Naive thymus-derived CD4-positive, alpha-beta T cell (primary cell): Measurements from ENCODE around the gene RPS6KL1. TPM values are rescaled to one million over a fixed set of nuclear protein-coding genes. Genes with fewer than 3 reads are reported as not detected.

ENCODE experiments used
- ATAC-seq: fragments of 150-1000 bp; cut with Tn5 transposase; 2 replicates; pipeline ENCODE4 v1.10.0; 2021; ENCODE audit warnings: mild to moderate bottlenecking, moderate library complexity
- CTCF ChIA-PET: fragments of 350-600 bp; sonication (Branson Sonifier 250); formaldehyde crosslinking; loops from one replicate; lab custom pipeline; 2021; ENCODE audit warnings: antibody characterized with exemption; lab: Charles Lee
- POLR2A ChIA-PET: fragments of 350-600 bp; sonication (Branson Sonifier 250); formaldehyde crosslinking; loops from one replicate; lab custom pipeline; 2021; ENCODE audit warnings: antibody characterized with exemption, inconsistent platforms; lab: Charles Lee
- DNase-seq, 9 donors: peaks; one replicate each; pipeline versions ENCODE4 v3.0.0 to v3.0.0-alpha.2; 2020 to 2022; ENCODE audit warnings: mixed read lengths in 1 of 9
- H3K27ac ChIP-seq: one replicate; pipeline ENCODE4 v1.7.0; 2013; ENCODE audit warnings: mild to moderate bottlenecking, low read depth, low read length, moderate library complexity
- H3K27me3 ChIP-seq, 2 donors: one replicate each; pipeline ENCODE4 v1.7.0; 2013; ENCODE audit warnings: low read length in 2 of 2, mild to moderate bottlenecking in 2 of 2, moderate library complexity in 2 of 2; ENCODE audit not compliant: control insufficient read depth in 2 of 2, insufficient read depth in 2 of 2
- H3K36me3 ChIP-seq, 3 experiments: 1 replicate in 2 of 3; 2 replicates in 1 of 3; pipeline ENCODE4 v1.7.0; 2013; ENCODE audit warnings: low read length in 3 of 3, mild to moderate bottlenecking in 3 of 3, moderate library complexity in 1 of 3; ENCODE audit not compliant: insufficient read depth in 3 of 3, control insufficient read depth in 2 of 3
- H3K4me1 ChIP-seq, 2 donors: one replicate each; pipeline ENCODE4 v1.7.0; 2013; ENCODE audit warnings: low read length in 2 of 2, mild to moderate bottlenecking in 2 of 2, moderate library complexity in 1 of 2; ENCODE audit not compliant: control insufficient read depth in 2 of 2, insufficient read depth in 2 of 2
- H3K4me3 ChIP-seq: 2 replicates; pipeline ENCODE4 v1.7.0; 2013; ENCODE audit warnings: mild to moderate bottlenecking, low read length
- H3K9me3 ChIP-seq, 3 experiments: 1 replicate in 2 of 3; 2 replicates in 1 of 3; pipeline ENCODE4 v1.7.0; 2013; ENCODE audit warnings: low read length in 3 of 3; ENCODE audit not compliant: control insufficient read depth in 2 of 3
- H3K27ac Mint-ChIP-seq, 9 donors: one replicate each; pipeline ENCODE4 v1.8.0; 2020 to 2022; ENCODE audit warnings: mixed read lengths in 9 of 9, mild to moderate bottlenecking in 8 of 9, moderate library complexity in 5 of 9, inconsistent platforms in 2 of 9
- H3K27me3 Mint-ChIP-seq, 5 donors: one replicate each; pipeline ENCODE4 v1.8.0; 2021 to 2022; ENCODE audit warnings: mixed read lengths in 5 of 5, mild to moderate bottlenecking in 1 of 5
- H3K36me3 Mint-ChIP-seq, 5 donors: one replicate each; pipeline ENCODE4 v1.8.0; 2020 to 2022; ENCODE audit warnings: mixed read lengths in 5 of 5, mild to moderate bottlenecking in 3 of 5, inconsistent platforms in 1 of 5
- H3K4me1 Mint-ChIP-seq, 7 donors: one replicate each; pipeline ENCODE4 v1.8.0; 2020 to 2022; ENCODE audit warnings: mixed read lengths in 7 of 7, mild to moderate bottlenecking in 3 of 7, inconsistent platforms in 1 of 7
- H3K4me3 Mint-ChIP-seq, 10 donors: one replicate each; pipeline ENCODE4 v1.8.0; 2020 to 2022; ENCODE audit warnings: mild to moderate bottlenecking in 10 of 10, mixed read lengths in 10 of 10, moderate library complexity in 6 of 10, inconsistent platforms in 2 of 10
- H3K9me3 Mint-ChIP-seq, 11 donors: one replicate each; pipeline ENCODE4 v1.8.0; 2020 to 2022; ENCODE audit warnings: mixed read lengths in 11 of 11, mild to moderate bottlenecking in 4 of 11, inconsistent platforms in 1 of 11, moderate library complexity in 1 of 11
- intact Hi-C, 2 donors: fragments of 100-400 bp; cut with micrococcal nuclease; formaldehyde crosslinking; loops; one replicate each; pipeline ENCODE4 v1.15.1; 2023
- polyA plus RNA-seq, 2 donors: library from polyadenylated mRNA; unstranded; fragments of 300-500 nt; fragmentation: Illumina TruSeq; gene quantifications; one replicate each; pipeline ENCODE4 v1.2.3, GENCODE V29; 2021
- total RNA-seq, 6 experiments: library from RNA in 5 of 6; stranded (reverse) in 5 of 6; gene quantifications; 1 replicate in 5 of 6; 2 replicates in 1 of 6; pipeline ENCODE4 v1.2.3 and lab custom pipeline; 2021 to 2026

The RPS6KL1 gene
- total and polyA plus RNA-seq, 7 experiments from 2014 or later, result 2.0 to 12.8 (median 5.7) TPM

GRCh38 chr14:74882103-74882920 lies 40.7 kb downstream of the RPS6KL1 start:
- Mint-ChIP-seq H3K36me3 (peaks cover 0 to 14% (median 6%) of the 10 kb centered on the region in 5 donors), H3K27me3 (no peaks in the 10 kb centered on the region), H3K4me3 (peak overlapping the region; percentile 94 to 100 (median 98)), H3K4me1 (peaks cover 48 to 82% (median 71%) of the 10 kb centered on the region in 7 donors), H3K9me3 (no peaks in the 10 kb centered on the region), H3K27ac (peak overlapping the region; percentile 96 to 100 (median 99))
- DNase-seq, result peak in 7 of 9 donors; percentile 64 to 82 (median 73)
- Histone ChIP-seq H3K9me3 (no peaks in the 10 kb centered on the region), H3K27me3 (no peaks in the 10 kb centered on the region), H3K36me3 (peaks cover 0 to 9% (median 0%) of the 10 kb centered on the region in 3 experiments), H3K4me3 (peak overlapping the region; percentile 77), H3K4me1 (peaks cover 30 to 34% of the 10 kb centered on the region in 2 donors), H3K27ac (peak overlapping the region; percentile 91)
- POLR2A ChIA-PET, result interaction anchor here (0.8 to 6.8 kb wide), 16 partner anchors 10 to 264 kb away, joined by 3 to 52 read pairs (median 4); partner anchors contain the start of gene RPS6KL1
- CTCF ChIA-PET, result interaction anchor here (0.7 to 9.0 kb wide), 5 partner anchors 14 to 216 kb away, joined by 3 to 50 read pairs (median 6); no protein-coding TSS in a partner anchor
- ATAC-seq, result peak; percentile 72
- intact Hi-C loops, result loop anchor here (1.0 to 5.0 kb wide), 5 partner anchors 21 to 295 kb away; partner anchors contain the start of genes AREL1 (in 1 of the 2), EIF2B2 (in 1 of the 2), FCF1 (in 1 of the 2) and TMED10 (in 1 of the 2)

- no peaks in the 10 kb centered on the region for H3K27me3 ChIP-seq
- Mint-ChIP-seq H3K36me3 (peaks cover 0 to 13% (median 6%) of the 10 kb centered on the region in 5 donors), H3K4me3 (peak within 1 kb of the TSS; percentile 94 to 100 (median 98)), H3K27ac (peak within 1 kb of the TSS; percentile 96 to 100 (median 99)), H3K27me3 (no peaks in the 10 kb centered on the region), H3K9me3 (no peaks in the 10 kb centered on the region), H3K4me1 (peaks cover 49 to 82% (median 72%) of the 10 kb centered on the region in 7 donors)
- H3K27ac ChIP-seq, result peak within 1 kb of the TSS; percentile 91
- peaks cover 31 to 35% of the 10 kb centered on the region in 2 donors for H3K4me1 ChIP-seq
- H3K4me3 ChIP-seq, result peak within 1 kb of the TSS; percentile 77
- CTCF ChIA-PET, result interaction anchor here (1.8 to 9.0 kb wide), 4 partner anchors 14 to 25 kb away, joined by 6 to 68 read pairs (median 36); no protein-coding TSS in a partner anchor
- peak; percentile 74 to 94 (median 81) for DNase-seq
- peak; percentile 91 for ATAC-seq
- POLR2A ChIA-PET, result interaction anchor here (0.6 to 6.8 kb wide), 12 partner anchors 10 to 263 kb away, joined by 3 to 52 read pairs (median 4); partner anchors contain the start of gene RPS6KL1
- peaks cover 0 to 9% (median 0%) of the 10 kb centered on the region in 3 experiments for H3K36me3 ChIP-seq
- H3K9me3 ChIP-seq, result no peaks in the 10 kb centered on the region
- intact Hi-C loops, result loop anchor here (1.0 to 5.0 kb wide), 10 partner anchors 15 to 368 kb away; partner anchors contain the start of genes EIF2B2 (in 2 of the 2), AREL1 (in 1 of the 2), FCF1 (in 1 of the 2) and RPS6KL1 (in 1 of the 2)
These were observed 41.5 kb downstream of the RPS6KL1 start, which contains the start of gene DLST for GRCh38 chr14:74881431-74882102. TSS of gene DLST (plus strand) at chr14:74881916. CDS start at chr14:74881954, 38 bp downstream.

- Mint-ChIP-seq H3K27ac (peak overlapping the region in 8 of 9 donors; percentile 55 to 99 (median 76)), H3K27me3 (no peaks in the 10 kb centered on the region), H3K36me3 (peaks cover 0 to 7% (median 4%) of the 10 kb centered on the region in 5 donors), H3K4me1 (peaks cover 45 to 77% (median 67%) of the 10 kb centered on the region in 7 donors), H3K4me3 (peak overlapping the region in 9 of 10 donors; percentile 15 to 97 (median 55)), H3K9me3 (no peaks in the 10 kb centered on the region)
- Histone ChIP-seq H3K4me3 (no peak overlapping the region), H3K4me1 (peaks cover 38 to 41% of the 10 kb centered on the region in 2 donors), H3K36me3 (peaks cover 0 to 9% (median 0%) of the 10 kb centered on the region in 3 experiments), H3K27me3 (no peaks in the 10 kb centered on the region), H3K27ac (peak overlapping the region; percentile 30), H3K9me3 (no peaks in the 10 kb centered on the region)
- ChIA-PET CTCF (interaction anchor here (0.7 to 9.0 kb wide), 5 partner anchors 10 to 246 kb away, joined by 5 to 68 read pairs (median 7); no protein-coding TSS in a partner anchor), POLR2A (interaction anchor here (1.1 to 6.8 kb wide), 5 partner anchors 8 to 17 kb away, joined by 3 to 52 read pairs (median 20); no protein-coding TSS in a partner anchor)
- intact Hi-C loops, result loop anchor here (2.0 to 5.0 kb wide), 4 partner anchors 13 to 298 kb away; partner anchors contain the start of genes AREL1 (in 1 of the 2), EIF2B2 (in 1 of the 2), FCF1 (in 1 of the 2) and TMED10 (in 1 of the 2)
- no peak for DNase-seq
- ATAC-seq, result no peak
These were observed 43.5 kb downstream of the RPS6KL1 start for GRCh38 chr14:74879427-74880182.

- no peaks in the 10 kb centered on the region for H3K36me3 ChIP-seq
- intact Hi-C loops, result no loop called here
- DNase-seq (peak in 1 of 9 donors; percentile 9), ATAC-seq (peak; percentile 68)
- H3K27me3 ChIP-seq, result no peaks in the 10 kb centered on the region
- Mint-ChIP-seq H3K27me3 (peaks cover 0 to 2% (median 0%) of the 10 kb centered on the region in 5 donors), H3K27ac (peak within 1 kb of the TSS in 8 of 9 donors; percentile 36 to 82 (median 66)), H3K4me1 (peaks cover 27 to 53% (median 46%) of the 10 kb centered on the region in 7 donors), H3K36me3 (no peaks in the 10 kb centered on the region), H3K9me3 (no peaks in the 10 kb centered on the region), H3K4me3 (peak within 1 kb of the TSS; percentile 23 to 72 (median 56))
- H3K4me3 ChIP-seq, result peak within 1 kb of the TSS; percentile 25
- ChIA-PET POLR2A (interaction anchor here (0.9 to 1.0 kb wide), 4 partner anchors 9 to 127 kb away, joined by 3 to 6 read pairs (median 4); partner anchors contain the start of gene EIF2B2), CTCF (interaction anchor here (0.7 to 7.5 kb wide), 4 partner anchors 10 to 29 kb away, joined by 4 to 68 read pairs (median 5); no protein-coding TSS in a partner anchor)
- no peaks in the 10 kb centered on the region for H3K9me3 ChIP-seq
- no peak within 1 kb of the TSS for H3K27ac ChIP-seq
- H3K4me1 ChIP-seq, result peaks cover 18 to 19% of the 10 kb centered on the region in 2 donors
These were observed 46.8 kb downstream of the RPS6KL1 start, which contains the start of gene PROX2 for GRCh38 chr14:74875941-74876913. TSS of gene PROX2 (minus strand) at chr14:74876145. CDS start at chr14:74863834, 12,311 bp downstream.
